GM21717 (cell line): ENCODE data around the gene SLC4A3.

Experiments used
- ATAC-seq: cut with Tn5 transposase; IDR thresholded peaks from one replicate; pipeline ENCODE4 v1.9.1; 2021; ENCODE audit warnings: mild to moderate bottlenecking, moderate library complexity; ENCODE audit not compliant: unreplicated experiment

SLC4A3 gene, protein sequence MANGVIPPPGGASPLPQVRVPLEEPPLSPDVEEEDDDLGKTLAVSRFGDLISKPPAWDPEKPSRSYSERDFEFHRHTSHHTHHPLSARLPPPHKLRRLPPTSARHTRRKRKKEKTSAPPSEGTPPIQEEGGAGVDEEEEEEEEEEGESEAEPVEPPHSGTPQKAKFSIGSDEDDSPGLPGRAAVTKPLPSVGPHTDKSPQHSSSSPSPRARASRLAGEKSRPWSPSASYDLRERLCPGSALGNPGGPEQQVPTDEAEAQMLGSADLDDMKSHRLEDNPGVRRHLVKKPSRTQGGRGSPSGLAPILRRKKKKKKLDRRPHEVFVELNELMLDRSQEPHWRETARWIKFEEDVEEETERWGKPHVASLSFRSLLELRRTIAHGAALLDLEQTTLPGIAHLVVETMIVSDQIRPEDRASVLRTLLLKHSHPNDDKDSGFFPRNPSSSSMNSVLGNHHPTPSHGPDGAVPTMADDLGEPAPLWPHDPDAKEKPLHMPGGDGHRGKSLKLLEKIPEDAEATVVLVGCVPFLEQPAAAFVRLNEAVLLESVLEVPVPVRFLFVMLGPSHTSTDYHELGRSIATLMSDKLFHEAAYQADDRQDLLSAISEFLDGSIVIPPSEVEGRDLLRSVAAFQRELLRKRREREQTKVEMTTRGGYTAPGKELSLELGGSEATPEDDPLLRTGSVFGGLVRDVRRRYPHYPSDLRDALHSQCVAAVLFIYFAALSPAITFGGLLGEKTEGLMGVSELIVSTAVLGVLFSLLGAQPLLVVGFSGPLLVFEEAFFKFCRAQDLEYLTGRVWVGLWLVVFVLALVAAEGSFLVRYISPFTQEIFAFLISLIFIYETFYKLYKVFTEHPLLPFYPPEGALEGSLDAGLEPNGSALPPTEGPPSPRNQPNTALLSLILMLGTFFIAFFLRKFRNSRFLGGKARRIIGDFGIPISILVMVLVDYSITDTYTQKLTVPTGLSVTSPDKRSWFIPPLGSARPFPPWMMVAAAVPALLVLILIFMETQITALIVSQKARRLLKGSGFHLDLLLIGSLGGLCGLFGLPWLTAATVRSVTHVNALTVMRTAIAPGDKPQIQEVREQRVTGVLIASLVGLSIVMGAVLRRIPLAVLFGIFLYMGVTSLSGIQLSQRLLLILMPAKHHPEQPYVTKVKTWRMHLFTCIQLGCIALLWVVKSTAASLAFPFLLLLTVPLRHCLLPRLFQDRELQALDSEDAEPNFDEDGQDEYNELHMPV

DNA sequence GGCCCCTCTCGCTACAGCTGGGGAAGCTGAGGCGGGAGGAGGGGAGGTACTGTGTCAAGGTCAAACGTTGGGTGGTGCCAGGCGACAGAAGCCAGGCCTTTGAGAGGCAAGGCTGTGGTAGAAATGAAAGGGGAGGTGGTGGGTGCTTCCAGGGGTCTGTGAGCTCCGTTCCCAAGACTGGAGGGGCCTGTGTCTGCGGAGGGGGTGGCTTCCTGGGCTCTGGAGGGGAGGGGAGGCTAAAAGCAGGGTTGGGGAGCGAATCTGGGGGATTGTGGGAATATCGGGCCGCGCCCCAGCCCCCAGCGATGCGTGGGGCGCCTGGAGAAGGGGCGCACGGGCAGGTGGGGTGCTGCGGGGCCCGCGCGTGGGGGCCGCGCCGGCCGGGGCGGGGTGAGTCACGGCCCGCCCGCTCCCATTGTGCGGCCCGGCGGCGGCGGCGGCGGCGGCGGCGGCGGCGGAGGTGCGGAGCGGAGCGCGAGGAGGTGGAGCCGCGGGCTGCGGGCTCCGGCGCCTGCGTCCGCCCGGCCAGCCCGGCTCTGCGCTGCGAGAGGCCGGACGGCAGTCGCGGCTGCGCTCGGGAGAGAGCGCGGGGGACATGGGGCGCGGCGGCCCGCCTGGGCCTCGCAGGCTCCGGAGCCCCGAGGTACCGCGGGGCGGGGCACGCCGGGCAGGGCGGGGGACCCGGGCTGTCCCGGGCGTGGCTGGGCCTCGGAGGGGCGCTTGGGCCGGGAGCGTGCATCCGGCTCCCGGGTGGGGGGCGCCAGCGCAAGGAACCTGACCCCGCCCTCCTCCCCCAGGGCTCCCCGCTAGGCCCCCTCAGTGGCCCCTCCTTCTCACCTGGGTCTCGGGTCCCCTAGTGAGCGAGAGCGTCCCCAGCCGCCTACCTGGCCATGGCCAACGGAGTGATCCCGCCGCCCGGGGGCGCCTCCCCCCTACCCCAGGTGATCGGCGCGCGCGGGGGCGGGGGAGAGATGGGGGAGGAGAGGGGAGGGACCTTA is at the start of gene SLC4A3:
Gene SLC4A3, plus strand, starts transcription at position 528 of the 998 bp plus-strand sequence. Its CDS starts 363 bp downstream, at position 891.
- ATAC-seq: no peak

DNA sequence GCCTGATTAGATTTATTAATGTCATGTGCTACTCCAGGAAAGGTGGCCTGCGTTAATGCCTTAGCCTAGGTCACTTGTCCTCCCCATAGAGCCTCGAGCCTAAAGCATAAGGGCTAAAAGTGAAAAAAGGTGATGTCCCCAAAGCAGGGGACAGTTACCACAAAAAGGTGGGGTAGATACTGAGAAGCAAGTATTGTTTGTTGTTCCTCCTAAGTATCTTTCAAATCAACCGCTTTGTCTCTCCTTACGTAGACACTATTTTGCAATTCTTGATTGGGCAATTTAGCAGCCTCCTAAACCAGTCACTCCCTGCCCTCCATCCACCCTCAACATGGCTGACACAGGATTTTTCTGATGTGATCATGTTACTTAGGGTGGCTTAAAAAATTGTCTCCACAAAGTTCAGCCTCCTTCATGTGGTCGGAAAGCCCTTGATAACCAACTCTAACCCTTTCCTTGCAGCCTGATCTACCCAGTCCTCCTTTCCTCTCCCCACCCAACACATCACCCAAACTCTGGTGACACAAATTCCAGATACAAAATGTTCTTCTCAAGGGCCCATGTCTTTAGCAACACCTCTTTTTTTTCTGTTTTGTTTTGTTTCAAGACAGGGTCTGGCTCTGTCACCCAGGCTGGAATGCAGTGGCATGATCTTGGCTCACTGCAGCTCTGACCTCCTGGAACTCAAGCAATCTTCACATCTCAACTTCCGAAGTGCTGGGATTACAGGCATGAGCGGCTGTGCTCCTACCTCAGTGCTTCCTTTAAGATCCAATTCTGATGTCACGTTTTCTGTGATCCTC is 48.4 kb upstream of the SLC4A3 start:
- ATAC-seq: no peak

DNA sequence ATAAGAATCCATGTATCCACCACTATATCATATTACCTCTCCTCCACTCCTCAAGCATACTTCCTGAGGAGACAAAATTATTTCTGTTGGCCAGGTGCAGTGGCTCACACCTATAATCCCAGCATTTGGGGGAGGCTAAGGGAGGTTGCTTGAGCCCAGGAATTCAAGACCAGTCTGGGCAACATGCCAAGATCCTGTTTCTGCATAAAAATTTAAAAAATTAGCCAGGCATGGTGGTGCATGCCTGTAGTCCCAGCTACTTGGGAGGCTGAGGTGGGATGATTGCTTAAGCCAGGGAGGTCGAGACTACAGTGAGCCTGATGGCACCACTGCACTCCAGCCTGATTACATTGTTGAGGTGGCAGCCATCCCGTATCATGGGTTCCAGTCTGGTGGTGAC is 46.1 kb upstream of the SLC4A3 start:
- ATAC-seq: no peak

DNA sequence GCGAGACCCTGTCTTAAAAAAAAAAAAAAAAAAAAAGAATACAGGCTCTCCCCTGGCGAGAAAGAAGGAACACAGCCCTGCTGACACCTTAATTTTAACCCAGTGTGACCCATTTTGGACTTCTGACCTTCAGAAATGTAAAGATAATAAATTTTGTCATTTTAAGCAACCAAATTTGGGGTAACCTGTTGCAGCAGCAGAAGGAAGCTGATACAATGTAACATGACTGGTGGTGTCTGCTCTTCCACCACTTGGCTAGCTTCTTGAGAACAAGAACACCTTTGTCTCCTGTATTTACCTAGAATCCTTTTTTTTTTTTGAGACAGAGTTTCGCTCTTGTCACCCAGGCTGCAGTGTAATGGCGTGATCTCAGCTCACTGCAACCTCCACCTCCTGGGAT is 36.3 kb upstream of the SLC4A3 start:
- ATAC-seq: no peak

DNA sequence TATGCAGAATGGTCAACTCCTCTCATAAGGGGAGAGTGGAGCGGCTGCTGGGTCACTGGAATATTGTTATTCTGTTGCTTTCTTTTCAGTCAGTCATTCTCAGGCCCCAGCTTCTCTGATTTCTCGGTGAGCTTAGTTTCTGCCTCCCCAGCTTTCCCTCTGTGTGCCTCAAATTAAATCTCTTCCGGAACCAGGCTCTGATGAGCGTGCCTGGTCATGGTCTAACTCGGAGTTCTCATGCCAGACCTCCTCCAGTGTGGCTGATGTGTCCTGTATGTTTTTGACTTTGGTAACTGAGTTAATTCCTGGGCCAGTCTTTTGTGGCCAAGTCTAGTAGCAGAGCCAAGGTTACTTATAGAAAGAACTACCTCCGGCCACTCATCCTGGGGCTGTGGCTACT is 34.7 kb upstream of the SLC4A3 start:
- ATAC-seq: no peak

DNA sequence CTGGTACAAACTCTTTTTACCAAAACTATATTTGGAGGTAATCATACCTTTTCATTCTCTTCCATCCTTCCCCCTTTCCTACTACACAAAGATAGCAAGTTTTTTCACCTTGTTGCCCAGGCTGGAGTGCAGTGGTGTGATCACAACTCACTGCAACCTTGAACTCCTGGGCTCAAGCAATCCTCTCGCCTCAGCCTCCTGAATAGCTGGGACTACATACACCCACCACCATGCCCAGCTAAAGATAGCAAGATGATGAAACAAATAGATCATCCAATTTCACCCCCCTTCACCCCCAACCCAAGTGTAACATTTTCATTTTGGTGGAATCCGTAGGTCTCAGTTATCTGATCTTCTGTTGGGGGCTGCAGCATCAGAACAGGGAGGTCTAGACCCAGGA is 34.3 kb upstream of the SLC4A3 start:
- no peak for ATAC-seq

DNA sequence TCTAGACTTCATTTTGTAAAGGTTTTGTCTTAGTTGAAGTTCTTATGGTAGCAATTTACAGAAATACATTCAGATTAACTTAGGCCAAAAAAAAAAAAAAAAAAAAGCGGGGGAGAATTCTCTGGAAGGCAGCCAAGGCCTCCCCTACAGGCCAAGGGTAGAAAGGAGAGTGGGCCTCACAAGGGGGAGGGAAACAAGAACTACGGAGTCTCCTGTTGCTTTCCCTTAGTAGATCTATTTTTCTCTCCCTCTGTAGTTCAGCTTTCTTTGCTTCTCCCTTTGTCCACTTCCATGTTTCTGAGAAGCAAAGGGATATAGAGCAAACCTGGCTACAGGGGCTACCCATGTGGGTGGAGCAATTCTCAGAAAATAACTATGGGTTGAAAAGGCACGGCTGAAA is 32.2 kb upstream of the SLC4A3 start:
- no peak for ATAC-seq

DNA sequence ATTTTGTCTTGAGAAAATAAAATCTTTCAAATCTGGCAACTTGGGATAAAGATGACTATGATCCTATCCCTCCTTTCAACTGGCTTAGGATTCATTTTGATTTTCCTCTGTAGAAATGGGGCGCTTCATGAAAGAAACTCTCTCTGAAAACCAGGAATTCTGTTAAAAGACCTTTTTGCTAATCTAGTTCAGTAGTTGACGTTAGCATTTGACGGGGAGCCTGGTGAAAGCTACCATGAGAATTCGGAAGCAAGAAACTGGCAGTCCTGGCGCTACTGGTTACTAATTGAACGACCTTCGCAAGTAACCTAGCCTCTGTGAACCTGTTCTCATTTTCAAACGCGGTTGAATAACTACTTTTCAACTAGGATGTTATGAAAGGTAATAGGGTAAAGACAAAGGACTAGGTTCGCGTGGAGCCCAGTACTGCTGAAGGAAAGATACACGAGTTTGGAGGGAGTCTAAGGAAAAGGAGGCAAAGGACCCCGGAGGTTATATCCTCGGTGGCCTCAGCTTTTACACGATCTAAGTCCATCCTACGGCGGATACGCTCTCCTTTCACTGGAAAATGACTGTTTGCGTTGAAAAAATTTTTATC is 30.4 kb upstream of the SLC4A3 start:
- ATAC-seq: peak; percentile 8

DNA sequence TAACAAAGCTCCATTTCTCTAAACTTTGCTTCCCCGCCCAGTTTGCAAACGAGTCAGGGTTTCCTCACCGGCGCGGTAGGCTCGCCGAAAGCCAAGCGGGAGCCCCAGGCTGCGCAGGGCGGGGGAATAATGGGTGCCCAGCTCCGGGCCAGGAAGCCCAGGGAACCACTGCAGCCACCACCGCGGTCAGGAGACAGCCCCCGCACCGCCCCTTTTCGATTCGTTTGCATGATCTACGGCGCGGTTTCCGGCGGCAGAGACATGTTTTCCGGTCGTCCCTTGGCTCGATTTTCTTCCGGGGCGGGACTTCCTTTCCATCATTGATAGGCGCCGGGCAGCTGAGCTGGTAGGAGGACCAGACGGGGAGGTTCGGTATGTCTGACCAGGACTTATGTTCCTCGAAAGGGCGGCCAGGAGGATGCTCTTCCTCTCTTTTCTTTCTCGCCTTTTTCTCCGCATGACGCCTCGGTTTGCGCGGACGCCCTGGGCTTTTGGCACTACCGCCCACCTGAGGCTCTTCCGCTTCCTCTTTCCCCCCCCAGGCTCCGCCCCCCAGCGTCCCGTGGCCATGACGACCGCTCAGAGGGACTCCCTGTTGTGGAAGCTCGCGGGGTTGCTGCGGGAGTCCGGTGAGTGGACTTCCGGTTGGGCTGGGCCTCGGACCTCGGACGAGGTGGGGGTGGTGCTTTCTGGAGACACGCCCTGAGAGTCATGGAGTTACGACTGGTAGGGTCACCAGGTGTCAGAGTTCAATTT is 29.7 kb upstream of the SLC4A3 start, which contains the start of gene STK11IP:
Gene STK11IP, plus strand, starts transcription at position 306 of the 756 bp plus-strand sequence. Its CDS starts 263 bp downstream, at position 569.
- peak; percentile 96 for ATAC-seq

DNA sequence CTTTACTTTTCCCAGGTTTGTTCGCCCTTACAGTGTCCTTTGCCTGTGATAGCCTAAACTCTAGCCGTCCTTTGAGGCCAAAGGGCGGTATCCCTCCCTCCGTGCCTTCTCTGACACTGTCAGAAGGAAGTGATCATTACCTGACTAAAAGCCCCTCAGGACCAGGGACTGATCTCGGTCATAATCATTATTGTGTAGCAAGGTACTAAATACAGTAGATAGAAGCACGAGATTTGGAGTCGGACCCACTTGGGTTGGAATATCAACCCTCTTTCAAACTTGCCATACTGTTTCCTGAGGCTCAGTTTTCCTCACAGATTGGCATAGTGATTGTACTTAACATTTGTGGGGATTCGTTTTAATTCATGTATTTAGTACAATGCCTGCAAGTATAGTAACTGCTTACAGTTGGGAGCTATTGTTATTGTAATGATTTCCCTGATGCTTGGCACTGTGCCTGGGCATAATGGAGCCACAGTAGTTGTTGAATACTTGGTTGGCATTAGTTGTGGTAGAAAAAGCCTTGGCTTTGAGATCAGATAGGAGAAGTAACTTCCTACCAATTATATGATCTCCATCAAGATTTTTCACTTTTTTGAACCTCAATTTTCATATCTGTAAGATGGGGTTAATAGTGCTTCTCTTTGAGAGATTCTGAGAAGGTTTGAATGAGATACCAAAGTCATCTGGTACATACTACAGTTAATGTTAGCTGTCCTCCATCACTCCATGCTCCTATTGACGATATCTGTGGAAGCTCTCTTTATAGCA is 28.9 kb upstream of the SLC4A3 start:
- ATAC-seq: no peak

DNA sequence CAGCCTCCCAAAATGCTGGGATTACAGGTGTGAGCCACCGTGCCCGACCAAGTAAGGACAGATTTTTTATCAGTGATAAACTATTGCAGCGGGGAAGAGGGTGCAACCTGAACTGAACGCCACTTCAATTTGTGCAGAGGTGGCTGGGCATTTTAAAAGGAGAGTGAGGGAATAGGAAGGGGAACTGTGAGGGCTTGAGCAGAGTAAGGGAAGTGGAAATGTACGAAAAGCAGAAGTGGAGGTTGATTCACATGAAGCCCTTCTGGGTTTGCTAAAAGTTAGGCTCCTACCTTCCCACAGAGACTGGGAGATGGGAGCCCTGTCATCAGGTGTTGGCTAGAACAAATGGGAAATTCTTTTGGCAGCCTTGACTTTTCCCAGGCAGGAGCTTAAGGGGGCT is 23.7 kb upstream of the SLC4A3 start:
- no peak for ATAC-seq

DNA sequence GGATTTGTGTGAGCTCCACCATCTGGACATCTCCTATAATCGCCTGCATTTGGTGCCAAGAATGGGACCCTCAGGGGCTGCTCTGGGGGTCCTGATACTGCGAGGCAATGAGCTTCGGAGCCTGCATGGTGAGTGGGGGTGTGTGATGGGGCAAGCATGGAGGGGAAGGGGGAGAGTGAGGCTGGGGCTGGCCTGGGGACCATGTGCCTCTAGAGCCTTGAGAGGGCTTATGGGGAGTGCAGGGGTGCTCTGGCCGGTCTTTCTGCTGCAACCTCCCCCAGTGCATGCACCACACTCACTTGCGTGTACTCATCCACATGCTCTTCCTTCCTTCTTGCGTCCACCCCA is 21.8 kb upstream of the SLC4A3 start:
- ATAC-seq: no peak

DNA sequence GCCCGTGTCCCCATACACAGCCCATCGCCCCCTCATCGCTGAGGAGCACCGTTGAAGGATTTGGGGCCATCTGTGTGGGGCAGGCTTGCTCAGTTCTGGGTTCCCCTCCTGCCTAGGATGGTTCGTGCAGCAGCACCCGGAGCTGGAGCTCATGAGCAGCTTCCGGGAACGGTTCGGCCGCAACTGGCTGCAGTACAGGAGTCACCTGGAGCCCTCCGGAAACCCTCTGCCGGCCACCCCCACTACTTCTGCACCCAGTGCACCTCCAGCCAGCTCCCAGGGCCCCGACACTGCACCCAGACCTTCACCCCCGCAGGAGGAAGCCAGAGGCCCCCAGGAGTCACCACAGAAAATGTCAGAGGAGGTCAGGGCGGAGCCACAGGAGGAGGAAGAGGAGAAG is 19.5 kb upstream of the SLC4A3 start:
- ATAC-seq: no peak

DNA sequence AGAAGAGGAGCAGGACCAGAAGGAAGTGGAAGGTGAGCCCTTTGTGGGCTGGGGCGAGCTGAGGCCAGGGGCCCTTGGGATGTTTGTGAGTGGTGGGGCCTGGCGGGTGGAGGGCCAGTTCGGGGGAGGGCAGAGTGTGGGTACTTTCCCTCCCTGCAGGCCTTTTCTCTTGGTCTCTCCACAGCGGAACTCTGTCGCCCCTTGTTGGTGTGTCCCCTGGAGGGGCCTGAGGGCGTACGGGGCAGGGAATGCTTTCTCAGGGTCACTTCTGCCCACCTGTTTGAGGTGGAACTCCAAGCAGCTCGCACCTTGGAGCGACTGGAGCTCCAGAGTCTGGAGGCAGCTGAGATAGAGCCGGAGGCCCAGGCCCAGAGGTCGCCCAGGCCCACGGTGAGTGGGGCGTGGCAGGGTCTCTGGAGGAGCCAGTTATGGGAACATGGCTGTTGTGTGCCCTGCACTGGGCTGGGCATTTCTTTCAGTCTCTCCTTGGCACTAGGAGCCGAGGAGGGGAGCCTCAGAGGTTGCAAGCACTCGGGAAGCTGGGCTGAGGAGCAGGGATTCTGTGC is 18.9 kb upstream of the SLC4A3 start:
- no peak for ATAC-seq

DNA sequence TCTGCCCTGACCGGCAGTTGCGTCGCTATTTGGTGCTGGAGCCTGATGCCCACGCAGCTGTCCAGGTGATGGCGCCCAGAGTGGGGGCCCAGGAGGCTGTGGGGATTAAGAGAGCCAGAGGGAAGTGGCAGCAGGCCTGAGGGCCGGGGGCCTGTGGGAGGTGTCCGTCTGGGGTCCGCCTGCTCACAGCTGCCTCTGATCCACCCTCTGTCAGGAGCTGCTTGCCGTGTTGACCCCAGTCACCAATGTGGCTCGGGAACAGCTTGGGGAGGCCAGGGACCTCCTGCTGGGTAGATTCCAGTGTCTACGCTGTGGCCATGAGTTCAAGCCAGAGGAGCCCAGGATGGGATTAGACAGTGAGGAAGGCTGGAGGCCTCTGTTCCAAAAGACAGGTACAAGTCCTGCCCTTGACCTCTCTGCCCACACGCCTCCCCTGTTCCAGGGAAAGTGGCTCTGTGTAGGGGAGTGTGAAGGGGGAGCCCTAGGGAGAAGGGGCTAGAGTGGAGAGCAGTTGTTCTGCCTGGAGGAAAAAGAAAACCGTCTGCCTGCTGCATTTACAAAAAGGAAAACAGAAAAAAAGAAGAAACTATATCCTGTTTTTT is 18.2 kb upstream of the SLC4A3 start:
- no peak for ATAC-seq

DNA sequence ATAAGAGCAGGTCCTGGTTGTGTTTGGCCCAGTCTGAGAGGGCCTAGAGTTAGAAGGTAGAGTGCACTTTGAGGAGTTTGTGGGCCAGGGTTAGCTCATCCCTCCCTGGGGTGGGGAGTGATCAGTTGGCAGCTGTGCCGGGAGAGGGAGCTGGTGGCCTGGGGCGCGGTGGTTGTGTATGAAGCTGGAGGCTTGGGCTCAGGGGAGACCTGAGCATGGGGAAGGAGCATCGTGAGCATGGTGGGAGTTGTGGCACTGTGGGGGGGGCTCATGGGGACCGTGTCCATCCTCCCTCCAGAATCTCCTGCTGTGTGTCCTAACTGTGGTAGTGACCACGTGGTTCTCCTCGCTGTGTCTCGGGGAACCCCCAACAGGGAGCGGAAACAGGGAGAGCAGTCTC is 16.1 kb upstream of the SLC4A3 start:
- ATAC-seq: no peak
